DMS53 treated with DMSO at 0.1 percent for 48 hours (cell line): ENCODE measurements around the gene PARD3B.

Experiments used
- DNase-seq: peaks from one replicate; lab custom pipeline; 2025; ENCODE audit not compliant: unreplicated experiment; lab: John Stamatoyannopoulos, UW

PARD3B gene

GRCh38 chr2:204989877-204990276, 444.6 kb downstream of the PARD3B start:
- DNase-seq, result no peak

DNA sequence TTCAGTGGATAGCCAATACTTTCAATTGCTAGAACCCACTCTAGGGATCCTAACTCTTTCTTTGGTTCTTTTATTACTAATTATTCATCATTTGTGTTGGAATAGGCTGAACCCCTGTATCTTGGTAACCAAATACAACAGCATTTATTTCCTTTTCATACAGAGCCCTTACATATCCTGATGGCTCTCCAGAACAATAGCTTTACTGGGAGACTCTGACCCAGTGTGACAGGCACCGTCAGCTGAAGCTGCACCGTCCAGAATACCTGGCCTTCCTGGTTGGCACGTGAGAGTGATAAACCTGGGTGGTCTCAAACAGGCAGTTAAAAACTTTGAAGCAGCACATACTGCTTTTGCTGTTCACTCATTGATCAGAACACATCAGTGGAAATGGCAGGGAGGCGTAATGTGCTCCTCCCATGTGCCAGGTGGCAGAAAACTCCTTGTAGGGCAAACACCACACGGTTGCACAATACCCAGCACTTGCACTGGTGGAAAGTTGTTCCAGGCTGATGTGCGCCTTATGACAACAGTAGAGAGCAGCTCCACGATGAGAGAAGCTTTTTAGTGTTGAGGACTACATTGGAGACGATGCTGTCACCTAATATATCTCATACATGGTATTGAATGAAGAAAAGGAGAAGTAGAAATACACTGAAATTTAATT, 456.2 kb downstream of the PARD3B start:
- DNase-seq, result no peak

- no peak for DNase-seq
These were observed 457.1 kb downstream of the PARD3B start for GRCh38 chr2:205002390-205002789.

DNA sequence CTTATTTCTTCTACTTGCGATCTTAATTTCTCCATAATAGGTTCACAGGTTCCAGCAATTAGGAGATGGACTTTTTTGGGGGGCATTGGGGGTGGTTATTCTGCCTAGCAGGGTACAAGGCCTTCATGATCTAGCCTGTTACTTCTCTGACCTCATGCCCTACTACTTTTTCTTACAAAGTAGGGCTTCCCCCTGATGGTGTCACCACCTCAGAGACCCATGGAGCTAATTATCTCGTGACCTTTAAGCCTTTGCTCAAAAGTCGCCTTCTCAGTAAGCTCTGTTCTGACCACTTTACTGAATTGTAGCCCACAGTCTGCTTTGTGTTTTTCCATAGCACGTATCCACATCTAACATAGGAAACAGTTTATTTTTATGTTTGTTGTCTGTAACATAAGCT, 458.0 kb downstream of the PARD3B start:
- DNase-seq, result no peak

GRCh38 chr2:205010196-205010595, 464.9 kb downstream of the PARD3B start:
- DNase-seq, result no peak

- no peak for DNase-seq
These were observed 465.8 kb downstream of the PARD3B start for GRCh38 chr2:205011031-205011430.

GRCh38 chr2:205012961-205013360, 467.7 kb downstream of the PARD3B start:
- DNase-seq, result no peak

DNA sequence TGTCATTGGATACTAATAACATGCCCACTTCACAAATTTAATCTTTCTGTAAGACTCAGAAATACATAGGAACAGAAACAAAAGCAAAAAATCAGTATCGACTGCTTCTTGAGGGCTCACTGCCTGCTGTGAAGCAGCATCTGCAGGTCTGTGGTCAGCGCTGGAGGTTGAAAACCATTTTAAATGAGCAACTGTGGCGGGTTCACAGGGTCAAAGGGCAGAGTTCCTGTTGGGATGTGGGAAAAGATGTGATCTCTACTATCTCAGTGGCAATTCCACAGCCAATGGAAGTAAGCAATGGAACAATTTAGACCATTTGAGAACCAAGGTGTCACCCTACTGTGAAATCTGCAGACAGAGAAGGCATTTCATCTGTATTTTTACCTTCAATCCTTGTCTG, 468.3 kb downstream of the PARD3B start:
- DNase-seq, result no peak

- DNase-seq, result no peak
These were observed 468.9 kb downstream of the PARD3B start for GRCh38 chr2:205014201-205014600.

DNA sequence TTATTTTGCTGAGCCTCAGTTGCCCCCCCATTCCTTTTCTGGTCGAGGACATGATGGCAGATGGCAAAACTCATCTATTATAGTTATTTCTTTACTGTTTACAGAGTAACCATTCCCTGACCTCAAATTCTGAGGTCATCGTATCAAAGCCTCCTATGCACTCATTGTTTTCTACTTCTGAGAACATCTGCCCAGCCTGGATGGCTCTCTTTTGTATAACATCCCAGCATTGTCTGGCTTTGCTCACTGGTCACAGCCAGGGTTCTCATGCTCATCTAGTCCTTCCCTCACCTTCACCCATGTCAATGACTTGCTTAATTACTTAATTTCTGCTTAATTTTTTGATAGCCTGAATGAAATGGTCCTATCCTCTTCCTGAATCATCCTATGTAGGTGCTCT, 472.1 kb downstream of the PARD3B start:
- DNase-seq, result peak; percentile 57

- no peak for DNase-seq
These were observed 472.6 kb downstream of the PARD3B start for GRCh38 chr2:205017912-205018311.

DNA sequence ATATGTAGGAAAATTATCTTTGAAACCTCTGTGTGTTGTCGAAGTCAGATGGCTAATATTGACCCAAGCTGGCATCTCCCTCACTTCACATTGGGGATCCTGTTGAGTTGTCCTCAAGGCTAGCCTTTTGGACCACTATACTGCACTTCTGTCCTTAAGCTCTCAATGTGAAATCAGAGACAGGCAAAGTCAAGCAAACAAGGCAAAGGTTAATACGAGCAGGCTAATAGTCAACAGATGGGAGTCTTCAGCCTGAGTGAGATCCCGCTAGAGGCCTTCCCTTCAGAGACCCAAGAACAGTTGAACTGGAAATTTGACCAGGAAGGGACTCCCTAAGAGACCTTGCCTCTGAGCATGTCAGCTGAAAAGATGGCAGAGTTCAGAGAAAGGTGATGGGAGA, 475.4 kb downstream of the PARD3B start:
- no peak for DNase-seq

- no peak for DNase-seq
These were observed 477.6 kb downstream of the PARD3B start for GRCh38 chr2:205022841-205023240.

- DNase-seq, result no peak
These were observed 479.7 kb downstream of the PARD3B start for GRCh38 chr2:205024822-205025518.

DNA sequence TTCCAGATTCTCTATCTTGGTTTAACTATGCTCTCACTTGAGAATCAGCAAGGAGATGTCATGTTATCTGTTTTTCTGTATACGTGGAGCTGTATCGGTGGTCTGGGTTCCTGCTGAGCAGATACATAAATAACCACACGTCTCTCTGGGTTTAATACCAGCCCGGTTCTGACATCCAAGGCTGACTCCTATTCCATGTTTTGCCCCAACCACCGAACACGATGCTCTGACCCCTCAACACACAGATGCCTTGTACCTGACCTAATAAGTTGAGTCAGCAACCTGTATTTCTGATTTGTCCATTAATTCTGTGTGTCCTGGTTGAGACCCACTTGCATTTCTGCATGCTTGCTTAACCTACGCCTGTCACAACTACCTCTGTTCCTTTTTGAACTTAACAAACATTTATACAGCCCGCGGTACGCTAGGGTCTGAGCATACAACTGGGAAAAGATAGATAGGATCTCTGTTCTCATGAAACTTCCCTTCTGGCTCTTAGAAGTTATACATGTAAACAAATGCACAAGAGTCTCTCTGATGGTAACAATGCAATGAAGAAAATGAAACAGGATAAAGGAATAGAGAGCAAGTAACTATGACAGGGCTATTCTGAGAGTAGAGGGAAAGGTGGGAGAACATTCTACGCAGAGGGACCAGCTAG, 480.4 kb downstream of the PARD3B start:
- DNase-seq, result no peak

GRCh38 chr2:205030695-205031094, 485.4 kb downstream of the PARD3B start:
- no peak for DNase-seq

DNA sequence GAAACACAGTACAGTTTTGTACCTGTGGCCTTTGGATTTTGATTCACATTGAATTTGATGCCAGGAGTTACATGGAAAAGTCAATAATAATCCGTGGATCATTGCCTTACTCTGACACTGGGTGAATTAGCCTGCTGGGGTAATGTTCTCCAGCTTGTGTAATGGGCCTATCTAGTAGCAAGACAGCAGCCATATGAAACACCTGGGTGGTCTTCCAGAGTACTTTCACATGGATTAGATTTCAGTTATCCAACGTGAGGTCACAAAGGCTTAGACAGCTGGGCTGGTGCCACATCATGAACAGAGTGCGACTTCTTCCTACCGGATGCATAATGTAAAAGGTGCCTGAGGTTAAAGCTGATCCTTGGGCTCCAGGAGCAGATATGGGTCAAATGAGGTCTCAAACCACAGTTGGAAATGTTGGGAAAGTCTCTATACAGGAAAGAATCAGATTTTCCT, 486.8 kb downstream of the PARD3B start:
- no peak for DNase-seq

DNA sequence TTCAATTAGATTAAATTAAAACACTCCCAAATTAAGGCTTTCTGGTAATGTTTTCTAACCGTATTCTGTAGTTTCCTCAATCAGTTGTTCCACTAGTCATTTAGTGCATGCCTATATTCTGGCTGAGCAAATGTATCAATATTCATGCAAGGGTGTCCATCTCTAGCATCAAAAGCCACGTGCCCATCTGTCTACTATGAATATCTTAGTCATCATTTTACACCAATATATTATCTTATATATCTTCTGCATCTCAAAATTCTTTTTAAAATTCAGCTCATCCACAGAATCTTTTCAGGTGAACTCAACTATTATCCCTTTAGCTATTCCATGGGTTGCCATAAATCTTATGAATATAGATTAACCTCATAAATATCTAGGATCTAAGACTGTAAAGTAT, 488.2 kb downstream of the PARD3B start:
- DNase-seq, result no peak

GRCh38 chr2:205034034-205034433, 488.8 kb downstream of the PARD3B start:
- DNase-seq, result peak; percentile 28

DNA sequence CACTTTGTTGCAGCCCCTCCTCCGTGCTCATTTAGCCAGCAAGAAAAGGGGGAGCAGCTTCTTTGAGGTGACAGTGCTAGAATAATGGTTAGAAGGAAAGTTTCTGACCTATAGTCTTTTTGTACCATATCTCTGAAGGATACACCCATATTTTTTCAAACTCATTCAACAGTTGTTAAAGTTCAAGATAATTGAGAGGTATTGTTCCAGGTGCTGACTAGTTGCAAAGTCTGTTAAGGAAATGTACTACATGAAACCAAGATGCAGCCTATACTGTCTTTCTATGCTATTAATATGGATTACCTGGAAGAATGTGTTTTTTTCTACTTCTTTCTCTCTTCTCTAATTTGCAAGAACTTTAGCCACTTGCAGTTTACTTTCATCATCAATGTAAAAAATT, 495.0 kb downstream of the PARD3B start:
- no peak for DNase-seq

- no peak for DNase-seq
These were observed 496.3 kb downstream of the PARD3B start for GRCh38 chr2:205041472-205042130.

DNA sequence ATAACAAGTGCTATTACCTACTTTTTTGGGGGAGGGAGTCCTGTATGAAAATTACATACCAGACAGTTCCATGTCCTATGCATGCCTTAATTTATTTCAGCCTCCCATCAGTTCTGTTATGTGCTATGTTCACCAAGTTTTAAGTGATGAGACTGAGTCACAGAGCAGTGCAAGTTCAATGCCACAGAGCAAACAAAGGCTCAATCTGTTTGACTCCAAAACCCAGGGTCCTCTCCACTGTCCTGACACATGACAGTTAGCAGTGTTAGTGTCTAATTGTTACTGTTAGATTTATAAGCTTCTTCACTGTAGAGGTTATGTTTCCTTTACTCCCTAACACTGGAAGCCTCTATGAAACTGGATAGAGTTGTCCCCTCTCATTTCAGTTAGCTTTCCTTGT, 498.0 kb downstream of the PARD3B start:
- DNase-seq, result no peak
